EL (cell line): Measurements from ENCODE around the gene HMOX1.

ENCODE experiments used
- DNase-seq: peaks from one replicate; pipeline ENCODE4 v3.0.0-alpha.2; 2016

HMOX1 gene

GRCh38 chr22:35409783-35410662, 29.1 kb downstream of the HMOX1 start:
- no peak for DNase-seq

- no peak for DNase-seq
These were observed 29.8 kb downstream of the HMOX1 start for GRCh38 chr22:35410663-35411034.

GRCh38 chr22:35411102-35411501, 30.2 kb downstream of the HMOX1 start:
- no peak for DNase-seq

GRCh38 chr22:35413624-35414023, 32.7 kb downstream of the HMOX1 start:
- DNase-seq: no peak

GRCh38 chr22:35417606-35418005, 36.7 kb downstream of the HMOX1 start:
- DNase-seq: no peak

DNA sequence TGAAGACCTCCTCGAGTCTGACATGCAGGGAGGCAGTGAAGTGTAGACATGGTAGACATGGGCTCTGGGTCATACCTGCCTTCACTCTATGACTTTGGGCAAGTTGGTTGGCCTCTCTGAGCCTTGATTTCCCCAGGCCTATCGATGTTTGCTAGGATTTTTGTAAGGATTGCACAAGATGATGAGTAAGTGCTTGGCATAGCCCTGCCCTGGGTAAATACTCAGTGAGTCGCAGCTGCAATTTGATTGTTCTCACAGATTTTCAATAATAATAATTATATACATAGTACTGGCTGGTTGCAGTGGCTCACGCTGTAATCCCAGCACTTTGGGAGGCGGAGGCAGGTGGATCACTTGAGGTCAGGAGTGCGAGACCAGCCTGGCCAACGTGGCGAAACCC, 37.2 kb downstream of the HMOX1 start:
- DNase-seq: peak; percentile 37

DNA sequence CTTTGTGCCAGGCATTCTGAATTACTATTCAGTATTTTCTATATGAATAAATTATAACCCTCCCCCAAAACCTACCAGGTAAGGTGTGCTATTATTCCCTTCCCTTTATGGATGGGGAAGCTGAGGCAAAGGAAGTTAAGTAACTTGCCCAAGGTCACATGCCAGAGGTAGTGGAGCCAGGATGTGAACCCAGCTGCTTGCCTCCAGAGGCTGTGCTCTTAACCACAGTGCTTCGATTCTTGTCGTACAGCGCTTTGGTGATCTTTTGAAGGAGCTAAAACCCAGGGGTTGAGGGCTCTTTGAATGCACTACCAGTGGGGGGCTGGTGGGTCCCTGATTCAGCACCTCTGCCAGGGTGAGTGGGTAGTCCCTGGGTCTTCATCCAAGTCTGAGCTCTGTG, 37.8 kb downstream of the HMOX1 start:
- DNase-seq: no peak

DNA sequence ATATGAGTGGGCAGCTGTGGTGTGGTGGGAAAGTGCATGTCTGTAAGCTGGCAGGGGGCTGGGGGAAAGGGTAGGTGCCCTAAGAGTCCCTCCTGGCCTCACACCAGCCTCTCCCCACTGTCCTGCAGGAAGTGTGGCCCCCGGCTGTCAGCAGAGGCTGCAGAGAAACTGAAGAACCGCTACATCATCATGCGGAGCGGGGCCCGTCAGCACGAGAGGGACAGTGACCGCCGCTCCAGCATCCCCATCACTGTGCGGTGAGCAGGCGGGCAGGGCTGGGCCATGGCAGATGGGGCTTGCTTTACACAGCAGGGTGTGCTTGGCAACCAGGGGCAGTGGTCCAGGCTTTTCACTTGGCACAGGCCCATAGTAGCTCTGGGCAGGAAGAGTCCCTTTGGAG, 38.9 kb downstream of the HMOX1 start:
- DNase-seq: no peak

DNA sequence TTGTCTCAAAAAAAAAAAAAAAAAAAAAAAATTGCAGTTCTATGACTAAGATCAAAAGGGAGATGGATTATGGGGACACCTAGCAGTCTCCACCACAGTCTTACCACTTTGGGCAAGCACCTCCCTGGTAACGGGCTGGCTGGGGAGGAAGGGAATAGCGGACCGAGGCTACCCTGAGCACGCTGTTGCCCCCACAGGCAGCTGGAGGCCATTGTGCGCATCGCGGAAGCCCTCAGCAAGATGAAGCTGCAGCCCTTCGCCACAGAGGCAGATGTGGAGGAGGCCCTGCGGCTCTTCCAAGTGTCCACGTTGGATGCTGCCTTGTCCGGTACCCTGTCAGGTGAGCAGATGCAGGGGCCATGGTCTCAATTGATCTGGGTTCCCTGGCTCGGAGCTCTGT, 40.2 kb downstream of the HMOX1 start:
- no peak for DNase-seq

- DNase-seq: no peak
These were observed 41.2 kb downstream of the HMOX1 start for GRCh38 chr22:35422145-35422544.

GRCh38 chr22:35422936-35423335, 42.0 kb downstream of the HMOX1 start:
- DNase-seq: no peak

- DNase-seq: no peak
These were observed 43.2 kb downstream of the HMOX1 start for GRCh38 chr22:35424081-35424480.

- no peak for DNase-seq
These were observed 43.9 kb downstream of the HMOX1 start for GRCh38 chr22:35424761-35425160.

- no peak for DNase-seq
These were observed 44.6 kb downstream of the HMOX1 start for GRCh38 chr22:35425546-35425945.

DNA sequence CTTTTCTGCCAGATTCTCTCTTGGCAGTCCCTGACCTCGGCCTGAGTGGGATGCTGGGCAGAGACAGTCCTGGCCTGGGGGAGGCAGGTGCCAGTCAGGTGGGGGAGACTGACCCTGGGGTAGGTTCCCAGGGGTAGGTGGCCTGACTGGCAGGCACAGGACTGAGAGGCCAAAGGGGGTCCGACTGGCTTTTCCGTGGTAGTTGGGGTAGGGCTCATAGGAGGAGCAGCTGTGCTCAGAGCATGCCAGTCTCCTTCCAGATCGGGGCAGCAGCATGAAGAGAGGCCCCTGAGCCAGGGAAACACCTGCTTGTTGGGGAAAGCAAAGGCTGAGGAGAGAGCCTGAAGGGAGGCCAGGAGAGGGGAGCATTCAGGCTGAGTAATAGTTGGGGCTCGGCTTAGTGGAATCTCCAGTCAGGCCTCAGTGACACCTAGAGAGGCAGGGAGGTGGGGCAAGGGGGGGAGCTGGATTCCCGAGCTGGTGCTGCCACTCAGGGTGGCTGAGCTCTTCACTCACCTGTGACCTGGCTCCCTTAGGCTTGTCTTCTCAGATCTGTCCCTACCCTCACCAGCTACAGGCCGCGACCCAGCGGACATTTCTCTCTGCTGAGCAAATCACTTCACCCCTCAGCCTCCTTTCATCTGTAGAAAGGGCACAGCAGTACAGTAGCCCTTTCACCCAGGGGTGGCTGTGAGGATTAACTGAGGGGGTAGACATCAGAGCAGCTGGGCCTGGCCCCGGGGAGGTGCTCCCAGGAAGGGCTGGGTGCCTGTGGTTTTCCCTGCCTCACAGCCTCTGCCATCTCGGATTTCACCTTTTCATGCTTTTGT, 45.3 kb downstream of the HMOX1 start:
- peak; percentile 37 for DNase-seq

- no peak for DNase-seq
These were observed 45.9 kb downstream of the HMOX1 start for GRCh38 chr22:35426801-35427140.

- DNase-seq: peak; percentile 93
These were observed 50.0 kb downstream of the HMOX1 start for GRCh38 chr22:35430897-35431322.

- no peak for DNase-seq
These were observed 50.8 kb downstream of the HMOX1 start for GRCh38 chr22:35431483-35432227.

- DNase-seq: no peak
These were observed 51.5 kb downstream of the HMOX1 start for GRCh38 chr22:35432228-35432905.

GRCh38 chr22:35434061-35434710, 53.3 kb downstream of the HMOX1 start:
- no peak for DNase-seq

DNA sequence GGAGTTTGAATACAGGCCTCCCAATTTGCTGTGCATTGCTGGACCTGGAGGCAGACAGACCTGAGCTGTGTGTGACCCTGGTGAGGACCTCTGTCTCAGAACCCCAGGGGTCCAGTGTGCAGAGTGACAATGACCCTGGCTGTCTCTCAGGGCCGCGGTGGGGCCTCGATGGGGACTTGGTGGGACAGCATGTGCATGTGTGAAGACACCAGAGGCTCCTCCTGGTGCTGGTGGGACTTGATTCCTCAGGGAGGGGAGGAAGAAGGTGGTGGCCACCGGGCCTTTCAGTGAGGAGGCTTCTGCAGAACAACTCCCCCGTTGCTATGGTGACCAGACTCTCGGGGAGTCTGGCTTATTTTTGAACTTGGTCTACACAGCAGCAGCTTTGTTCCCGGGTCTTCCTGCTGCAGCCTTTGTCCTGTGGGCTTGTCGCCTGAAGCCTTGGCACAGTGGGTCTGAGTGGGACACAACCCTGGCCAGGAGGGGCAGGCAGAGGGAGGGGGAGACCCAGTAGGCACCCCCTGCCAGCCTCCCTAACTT, 54.4 kb downstream of the HMOX1 start:
- DNase-seq: no peak

DNA sequence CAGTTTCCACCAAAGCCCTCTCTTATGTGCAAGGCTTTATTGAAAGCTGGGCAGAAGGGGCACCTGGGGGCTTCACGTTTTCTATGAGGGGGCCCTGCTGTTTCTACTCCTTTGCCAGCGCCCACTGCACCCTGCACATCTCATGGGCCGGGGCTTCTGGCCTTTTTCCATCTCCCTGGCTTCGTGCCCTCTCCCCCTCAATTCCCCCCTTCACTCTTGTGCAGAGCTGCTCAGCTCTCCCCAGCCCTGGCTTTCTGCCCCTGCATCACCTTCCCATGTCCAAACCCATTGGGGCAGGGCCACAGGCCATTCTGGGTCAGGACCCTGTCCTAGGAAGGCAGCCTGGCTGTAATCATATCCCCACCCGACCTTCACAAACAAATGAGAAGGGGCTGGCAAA, 55.5 kb downstream of the HMOX1 start:
- DNase-seq: no peak
